ACC112 (cell line): Measurements from ENCODE around the gene TCEANC.
"Not testable (repeated sequence)": the region's sequence is repeated elsewhere in the genome, so short reads cannot be mapped to it uniquely, and the experiment has no call there.

Source experiments
- H2AFZ ChIP-seq: fragments of 200-600 bp; sonication (generic); one replicate; pipeline ENCODE4 v1.6.0; 2017; ENCODE audit warnings: antibody characterized with exemption, low read length; ENCODE audit not compliant: unreplicated experiment
- H3K27ac ChIP-seq: fragments of 200-600 bp; sonication (generic); 2 replicates; pipeline ENCODE4 v1.5.1; 2014; ENCODE audit warnings: low read depth, mild to moderate bottlenecking, antibody characterized with exemption, low read length, moderate library complexity
- H3K27me3 ChIP-seq: fragments of 200-600 bp; sonication (generic); 2 replicates; pipeline ENCODE4 v1.6.1; 2014; ENCODE audit warnings: mild to moderate bottlenecking, antibody characterized with exemption, low read length, moderate library complexity, mixed read lengths; ENCODE audit not compliant: insufficient read depth
- H3K36me3 ChIP-seq: fragments of 200-600 bp; sonication (generic); 2 replicates; pipeline ENCODE4 v1.6.1; 2016; ENCODE audit warnings: mild to moderate bottlenecking, antibody characterized with exemption, low read length, moderate library complexity, mixed read lengths; ENCODE audit not compliant: insufficient read depth
- H3K4me1 ChIP-seq: fragments of 200-600 bp; sonication (generic); one replicate; pipeline ENCODE4 v1.6.1; 2016; ENCODE audit warnings: low read length, mixed read lengths; ENCODE audit not compliant: insufficient read depth, unreplicated experiment, control insufficient read depth
- H3K4me3 ChIP-seq: fragments of 200-600 bp; sonication (generic); 2 replicates; pipeline ENCODE4 v1.5.1; 2014; ENCODE audit warnings: mild to moderate bottlenecking, low read depth, low read length
- H3K79me2 ChIP-seq: fragments of 200-600 bp; sonication (generic); one replicate; pipeline ENCODE4 v1.6.0; 2016; ENCODE audit warnings: low read length; ENCODE audit not compliant: control insufficient read depth, unreplicated experiment, insufficient read depth

TCEANC gene, protein sequence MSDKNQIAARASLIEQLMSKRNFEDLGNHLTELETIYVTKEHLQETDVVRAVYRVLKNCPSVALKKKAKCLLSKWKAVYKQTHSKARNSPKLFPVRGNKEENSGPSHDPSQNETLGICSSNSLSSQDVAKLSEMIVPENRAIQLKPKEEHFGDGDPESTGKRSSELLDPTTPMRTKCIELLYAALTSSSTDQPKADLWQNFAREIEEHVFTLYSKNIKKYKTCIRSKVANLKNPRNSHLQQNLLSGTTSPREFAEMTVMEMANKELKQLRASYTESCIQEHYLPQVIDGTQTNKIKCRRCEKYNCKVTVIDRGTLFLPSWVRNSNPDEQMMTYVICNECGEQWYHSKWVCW

DNA sequence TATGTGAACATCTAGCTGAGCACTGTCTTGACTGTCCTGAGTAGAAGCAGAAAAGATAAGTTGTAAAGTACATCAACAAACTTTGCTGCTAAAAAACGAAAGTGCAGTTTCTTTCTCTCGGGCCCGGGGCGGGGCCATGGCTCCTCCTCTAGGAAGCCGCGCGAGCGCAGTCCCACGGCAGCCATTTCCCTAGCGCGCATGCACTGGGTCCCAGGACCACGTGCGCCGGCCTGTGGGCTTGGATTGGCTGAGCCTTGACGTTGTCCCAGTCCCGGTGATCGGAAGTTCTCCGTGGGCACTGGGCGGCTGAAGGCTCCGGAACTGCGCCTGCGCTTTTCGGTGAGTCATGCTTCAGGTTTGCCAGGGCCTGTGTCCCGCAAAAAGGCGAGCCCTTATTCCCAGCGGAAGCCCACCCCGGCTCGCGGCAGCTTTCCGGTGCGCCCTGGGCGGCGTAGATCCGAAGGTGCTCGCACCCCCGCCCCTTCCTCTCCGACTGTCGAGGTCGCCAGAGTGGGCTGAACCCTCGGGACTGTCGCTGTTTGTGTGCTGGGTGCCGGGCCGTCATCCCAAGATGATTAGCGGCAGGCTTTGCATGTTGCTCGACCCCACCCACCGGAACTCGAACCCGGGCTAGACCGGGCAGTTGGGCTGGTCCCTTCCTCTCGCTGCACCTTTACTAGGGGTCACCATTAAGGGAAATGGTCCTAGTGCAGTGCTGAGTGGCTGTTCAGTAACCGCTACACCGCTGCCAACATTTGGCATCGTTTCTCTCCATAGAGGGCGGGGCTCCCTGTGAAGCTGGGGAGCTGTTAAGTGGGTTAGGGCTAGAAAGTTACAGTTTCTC, at the start of gene TCEANC:
Gene TCEANC, plus strand, starts transcription at position 292 of the 844 bp plus-strand sequence. CDS start 9,368 bp downstream, outside the sequence.
- Histone ChIP-seq H3K4me3 (peak within 1 kb of the TSS; percentile 88), H3K27me3 (no peaks in the 10 kb centered on the region), H3K27ac (peak within 1 kb of the TSS; percentile 95), H3K79me2 (no peaks in the 10 kb centered on the region), H2AFZ (peak within 1 kb of the TSS; percentile 95), H3K4me1 (peaks cover 18% of the 10 kb centered on the region), H3K36me3 (no peaks in the 10 kb centered on the region)

DNA sequence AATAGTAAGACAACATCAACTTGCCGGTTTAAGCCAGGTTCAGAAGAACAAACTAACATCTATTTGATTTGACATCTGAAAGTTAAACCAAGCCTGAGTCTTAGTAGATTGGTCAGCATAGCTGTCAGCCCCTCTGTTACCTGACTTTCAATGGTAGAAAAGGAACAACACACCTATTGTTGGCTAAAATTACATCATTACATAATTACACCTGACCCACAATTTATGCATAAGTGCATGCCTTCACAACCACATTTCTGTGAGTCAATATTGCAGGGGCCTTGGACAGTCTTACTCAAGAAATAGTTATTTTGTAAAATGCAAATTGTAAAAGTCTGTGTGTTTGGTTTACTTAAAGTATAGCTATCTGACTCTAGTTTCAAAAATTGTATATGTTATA, 47.3 kb upstream of the TCEANC start:
- no peaks in the 10 kb centered on the region for H3K4me1 ChIP-seq
- H3K36me3 ChIP-seq = no peaks in the 10 kb centered on the region
- H3K27me3 ChIP-seq = peaks cover 11% of the 10 kb centered on the region
- no peak overlapping the region for H3K27ac ChIP-seq
- H2AFZ ChIP-seq = no peak overlapping the region
- H3K79me2 ChIP-seq = no peaks in the 10 kb centered on the region
- H3K4me3 ChIP-seq = no peak overlapping the region

DNA sequence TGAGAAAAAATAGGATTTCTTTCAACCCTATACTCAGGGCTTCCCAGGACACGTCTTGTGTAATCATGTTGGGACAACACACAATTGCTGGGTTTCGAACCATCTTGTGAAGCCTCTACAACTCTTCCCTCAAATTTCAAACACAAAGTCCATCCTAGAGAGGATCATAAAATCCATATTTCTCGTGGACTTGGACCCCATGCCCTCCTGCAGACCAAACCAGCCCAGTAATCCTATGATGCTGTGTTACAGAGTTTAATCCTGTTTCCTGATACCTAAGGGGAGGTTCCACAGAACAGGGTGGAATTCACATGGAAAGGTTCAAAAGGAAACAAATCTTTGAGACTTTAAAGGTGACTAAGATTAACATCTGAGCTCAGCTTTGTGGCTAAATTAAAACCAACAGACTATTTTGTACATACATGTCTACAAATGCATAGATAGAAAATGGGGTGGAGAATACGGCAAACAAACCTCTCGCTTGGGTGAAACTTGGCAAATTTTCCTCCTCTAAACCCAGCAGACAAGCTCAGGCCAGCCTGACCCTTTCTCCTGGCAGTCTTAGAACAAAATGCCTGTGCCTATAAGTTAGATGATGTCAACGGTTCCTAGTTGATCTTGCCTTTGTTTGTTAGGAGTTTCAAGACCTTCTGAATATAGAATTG, 45.5 kb upstream of the TCEANC start:
- Histone ChIP-seq H3K79me2 (no peaks in the 10 kb centered on the region), H3K27ac (no peak overlapping the region), H3K27me3 (peaks cover 11% of the 10 kb centered on the region), H2AFZ (no peak overlapping the region), H3K36me3 (no peaks in the 10 kb centered on the region), H3K4me3 (no peak overlapping the region), H3K4me1 (no peaks in the 10 kb centered on the region)

DNA sequence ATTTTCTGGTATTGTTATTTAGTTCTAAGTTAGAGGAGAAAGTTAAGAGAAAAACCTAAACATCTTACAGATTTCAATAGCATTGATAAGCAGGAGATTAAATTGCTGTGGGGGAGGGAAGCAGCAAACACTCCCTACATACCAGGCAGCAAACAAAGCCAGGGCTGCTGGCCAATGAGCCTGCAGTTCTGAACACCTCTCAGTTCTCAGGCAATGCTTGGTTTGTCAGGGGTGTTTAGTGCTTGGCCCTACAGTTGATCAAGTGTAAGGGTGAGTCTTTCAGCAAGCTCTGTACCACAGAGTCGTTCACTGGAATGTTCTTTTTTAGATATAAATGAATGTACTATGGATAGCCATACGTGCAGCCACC, 45.0 kb upstream of the TCEANC start:
- Histone ChIP-seq H3K27me3 (peaks cover 11% of the 10 kb centered on the region), H3K27ac (no peak overlapping the region), H3K4me3 (no peak overlapping the region), H3K36me3 (no peaks in the 10 kb centered on the region), H3K79me2 (no peaks in the 10 kb centered on the region), H2AFZ (no peak overlapping the region), H3K4me1 (no peaks in the 10 kb centered on the region)

DNA sequence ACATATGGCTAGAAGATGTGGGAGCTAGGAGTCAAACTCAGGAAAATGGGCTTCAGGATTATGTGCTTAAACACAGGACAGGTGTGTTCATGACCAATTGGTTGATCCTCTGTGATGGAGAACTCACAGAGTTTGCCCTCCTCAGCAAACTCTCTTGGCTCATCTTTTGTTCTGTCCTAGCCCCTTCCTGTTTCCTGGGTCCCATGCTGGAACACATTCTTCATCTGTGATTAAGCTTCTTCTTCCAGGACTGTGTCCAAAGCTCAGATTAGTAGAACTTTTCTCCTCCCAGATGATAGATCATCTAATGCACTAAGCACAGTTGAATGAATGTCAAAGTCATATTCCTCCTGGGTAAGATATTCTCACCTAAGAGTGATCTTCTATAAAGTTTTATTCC, 38.8 kb upstream of the TCEANC start:
- H3K27ac ChIP-seq = no peak overlapping the region
- H3K4me1 ChIP-seq = no peaks in the 10 kb centered on the region
- H2AFZ ChIP-seq = no peak overlapping the region
- no peaks in the 10 kb centered on the region for H3K27me3 ChIP-seq
- H3K4me3 ChIP-seq = no peak overlapping the region
- no peaks in the 10 kb centered on the region for H3K79me2 ChIP-seq
- H3K36me3 ChIP-seq = no peaks in the 10 kb centered on the region

DNA sequence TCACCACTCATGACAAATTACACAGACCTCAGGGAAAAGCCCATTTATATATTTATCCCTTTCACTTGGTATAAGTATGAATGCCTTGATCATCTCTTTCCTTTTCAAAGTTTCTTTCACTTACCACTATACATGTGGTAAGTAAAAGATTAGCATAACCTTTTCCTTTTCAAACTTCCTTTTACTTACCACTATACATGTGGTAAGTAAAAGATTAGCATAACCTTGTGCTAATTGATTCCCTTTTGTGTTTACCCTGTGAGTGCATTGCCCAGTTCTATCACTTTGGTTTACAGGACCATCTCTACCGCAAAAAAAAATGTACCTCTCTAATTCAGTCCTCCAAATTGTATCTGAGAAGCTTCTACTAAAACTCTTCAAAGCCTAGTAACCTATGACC, 32.7 kb upstream of the TCEANC start:
- Histone ChIP-seq H3K4me3 (no peak overlapping the region), H3K27ac (no peak overlapping the region), H3K79me2 (no peaks in the 10 kb centered on the region), H3K36me3 (no peaks in the 10 kb centered on the region), H3K27me3 (no peaks in the 10 kb centered on the region; the same call in 1 of the 2 replicates), H2AFZ (no peak overlapping the region), H3K4me1 (no peaks in the 10 kb centered on the region)

DNA sequence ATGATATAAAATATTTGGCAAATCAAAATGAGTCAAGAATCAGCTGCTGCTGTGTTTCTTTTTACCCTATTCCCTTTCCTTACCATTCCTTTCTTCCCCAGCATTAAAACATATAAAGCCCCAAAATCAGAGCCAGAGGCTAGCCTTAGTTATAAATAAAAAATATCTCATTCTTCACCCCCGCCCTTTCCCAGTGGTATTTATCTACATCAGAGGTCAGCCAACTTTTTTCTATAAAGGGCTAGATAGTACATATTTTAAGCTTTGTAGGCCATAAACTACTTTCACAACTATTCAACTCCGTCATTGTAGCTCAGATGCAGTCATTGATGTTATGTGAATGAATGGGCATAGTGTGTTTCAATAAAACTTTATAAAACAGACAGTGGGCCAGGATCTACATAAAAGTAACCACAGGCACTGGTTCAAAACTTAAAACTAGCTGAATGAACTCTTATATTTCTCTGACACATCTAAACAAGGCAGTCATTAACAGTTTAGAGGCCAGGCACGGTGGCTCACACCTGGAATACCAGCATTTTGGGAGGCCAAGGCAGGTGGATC, 30.5 kb upstream of the TCEANC start:
- H3K36me3 ChIP-seq = no peaks in the 10 kb centered on the region
- no peaks in the 10 kb centered on the region; the same call in 1 of the 2 replicates for H3K27me3 ChIP-seq
- no peak overlapping the region for H3K27ac ChIP-seq
- H3K4me3 ChIP-seq = no peak overlapping the region
- no peaks in the 10 kb centered on the region for H3K79me2 ChIP-seq
- no peaks in the 10 kb centered on the region for H3K4me1 ChIP-seq
- H2AFZ ChIP-seq = no peak overlapping the region

DNA sequence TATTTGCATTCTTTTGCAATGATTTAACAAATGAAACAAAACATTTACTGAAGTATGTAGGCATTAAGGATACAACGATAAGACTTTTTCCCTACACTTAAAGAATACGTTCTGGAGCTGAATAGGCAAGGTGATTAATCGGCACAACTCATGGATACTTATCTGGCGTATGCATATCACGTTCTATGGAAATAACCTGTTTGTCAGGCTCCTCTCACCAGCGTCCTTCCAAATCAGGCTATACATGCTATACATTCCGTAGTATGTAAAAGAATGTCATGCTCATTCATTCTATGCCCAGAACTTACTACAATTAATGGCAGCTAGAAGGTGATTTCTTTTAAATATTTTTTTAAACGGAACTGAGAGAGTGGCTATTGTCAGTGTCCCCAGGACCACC, 25.6 kb upstream of the TCEANC start:
- Histone ChIP-seq H3K27me3 (no peaks in the 10 kb centered on the region; the same call in 1 of the 2 replicates), H3K27ac (no peak overlapping the region), H2AFZ (no peak overlapping the region), H3K79me2 (no peaks in the 10 kb centered on the region), H3K36me3 (no peaks in the 10 kb centered on the region), H3K4me3 (no peak overlapping the region), H3K4me1 (no peaks in the 10 kb centered on the region)

DNA sequence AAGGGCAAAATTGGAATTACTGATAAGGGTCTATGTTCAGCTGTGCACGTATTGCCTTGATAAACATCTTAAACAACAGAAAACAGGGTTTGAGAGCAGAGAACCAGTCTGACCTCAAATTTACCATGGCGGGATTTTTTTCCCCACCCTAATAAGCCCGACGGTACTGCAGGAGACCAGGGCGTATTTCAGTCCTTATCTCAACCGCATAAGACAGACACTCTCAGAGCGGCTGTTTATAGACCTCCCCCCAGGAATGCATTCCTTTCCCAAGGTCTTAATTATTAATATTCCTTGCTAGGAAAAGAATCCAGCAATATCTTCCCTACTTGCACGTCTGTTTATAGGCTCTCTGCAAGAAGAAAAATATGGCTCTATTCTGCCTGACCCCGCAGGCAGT, 15.7 kb upstream of the TCEANC start:
- H3K36me3 ChIP-seq, H3K27me3 ChIP-seq, H3K27ac ChIP-seq, H3K4me3 ChIP-seq, H2AFZ ChIP-seq, H3K4me1 ChIP-seq, H3K79me2 ChIP-seq: not testable (repeated sequence)

DNA sequence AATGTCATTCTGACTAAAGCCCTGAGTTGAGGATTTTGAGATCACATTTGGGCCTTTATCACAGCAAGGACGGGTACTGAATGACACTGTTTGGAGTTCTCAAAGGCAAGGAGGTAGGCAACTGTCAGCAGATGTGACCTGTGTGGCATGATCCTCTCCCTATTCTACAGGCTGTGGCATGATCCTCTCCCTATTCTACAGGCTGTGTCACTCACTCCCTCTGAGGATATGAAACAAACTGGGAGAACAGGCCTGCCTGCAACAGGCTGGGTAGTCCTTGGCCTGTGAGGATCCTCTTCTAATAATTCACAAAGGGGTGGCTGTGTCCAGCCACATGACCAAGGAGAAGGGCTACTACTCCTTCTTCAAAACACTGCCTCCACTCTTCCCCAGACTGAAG, 14.9 kb upstream of the TCEANC start:
- Histone ChIP-seq H3K36me3 (no peaks in the 10 kb centered on the region), H3K27me3 (no peaks in the 10 kb centered on the region), H3K4me1 (no peaks in the 10 kb centered on the region), H3K79me2 (no peaks in the 10 kb centered on the region), H3K4me3 (no peak overlapping the region), H2AFZ (no peak overlapping the region), H3K27ac (no peak overlapping the region)
